KOPT-K1 (cell line): ENCODE results near the gene HOOK2.
A peak's percentile ranks its signal among the peaks of the same experiment; 100 is the strongest.
"Not testable (repeated sequence)": the region's sequence is repeated elsewhere in the genome, so short reads cannot be mapped to it uniquely, and the experiment has no call there.

Source experiments
- H3K27ac ChIP-seq: fragments of 200-600 bp; sonication (generic); 2 replicates; pipeline ENCODE4 v1.5.1; 2016; ENCODE audit warnings: antibody characterized with exemption, mild to moderate bottlenecking, low read depth, low read length; ENCODE audit not compliant: poor library complexity, severe bottlenecking
- H3K36me3 ChIP-seq: fragments of 200-600 bp; sonication (generic); 2 replicates; pipeline ENCODE4 v1.5.1; 2017; ENCODE audit warnings: antibody characterized with exemption, mild to moderate bottlenecking, low read length, moderate library complexity; ENCODE audit not compliant: insufficient read depth
- H3K9me3 ChIP-seq: fragments of 200-600 bp; sonication (generic); 2 replicates; pipeline ENCODE4 v1.5.1; 2017; ENCODE audit warnings: antibody characterized with exemption, low read length, mild to moderate bottlenecking; ENCODE audit not compliant: insufficient read depth, poor library complexity, severe bottlenecking

The HOOK2 gene, protein sequence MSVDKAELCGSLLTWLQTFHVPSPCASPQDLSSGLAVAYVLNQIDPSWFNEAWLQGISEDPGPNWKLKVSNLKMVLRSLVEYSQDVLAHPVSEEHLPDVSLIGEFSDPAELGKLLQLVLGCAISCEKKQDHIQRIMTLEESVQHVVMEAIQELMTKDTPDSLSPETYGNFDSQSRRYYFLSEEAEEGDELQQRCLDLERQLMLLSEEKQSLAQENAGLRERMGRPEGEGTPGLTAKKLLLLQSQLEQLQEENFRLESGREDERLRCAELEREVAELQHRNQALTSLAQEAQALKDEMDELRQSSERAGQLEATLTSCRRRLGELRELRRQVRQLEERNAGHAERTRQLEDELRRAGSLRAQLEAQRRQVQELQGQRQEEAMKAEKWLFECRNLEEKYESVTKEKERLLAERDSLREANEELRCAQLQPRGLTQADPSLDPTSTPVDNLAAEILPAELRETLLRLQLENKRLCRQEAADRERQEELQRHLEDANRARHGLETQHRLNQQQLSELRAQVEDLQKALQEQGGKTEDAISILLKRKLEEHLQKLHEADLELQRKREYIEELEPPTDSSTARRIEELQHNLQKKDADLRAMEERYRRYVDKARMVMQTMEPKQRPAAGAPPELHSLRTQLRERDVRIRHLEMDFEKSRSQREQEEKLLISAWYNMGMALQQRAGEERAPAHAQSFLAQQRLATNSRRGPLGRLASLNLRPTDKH

DNA sequence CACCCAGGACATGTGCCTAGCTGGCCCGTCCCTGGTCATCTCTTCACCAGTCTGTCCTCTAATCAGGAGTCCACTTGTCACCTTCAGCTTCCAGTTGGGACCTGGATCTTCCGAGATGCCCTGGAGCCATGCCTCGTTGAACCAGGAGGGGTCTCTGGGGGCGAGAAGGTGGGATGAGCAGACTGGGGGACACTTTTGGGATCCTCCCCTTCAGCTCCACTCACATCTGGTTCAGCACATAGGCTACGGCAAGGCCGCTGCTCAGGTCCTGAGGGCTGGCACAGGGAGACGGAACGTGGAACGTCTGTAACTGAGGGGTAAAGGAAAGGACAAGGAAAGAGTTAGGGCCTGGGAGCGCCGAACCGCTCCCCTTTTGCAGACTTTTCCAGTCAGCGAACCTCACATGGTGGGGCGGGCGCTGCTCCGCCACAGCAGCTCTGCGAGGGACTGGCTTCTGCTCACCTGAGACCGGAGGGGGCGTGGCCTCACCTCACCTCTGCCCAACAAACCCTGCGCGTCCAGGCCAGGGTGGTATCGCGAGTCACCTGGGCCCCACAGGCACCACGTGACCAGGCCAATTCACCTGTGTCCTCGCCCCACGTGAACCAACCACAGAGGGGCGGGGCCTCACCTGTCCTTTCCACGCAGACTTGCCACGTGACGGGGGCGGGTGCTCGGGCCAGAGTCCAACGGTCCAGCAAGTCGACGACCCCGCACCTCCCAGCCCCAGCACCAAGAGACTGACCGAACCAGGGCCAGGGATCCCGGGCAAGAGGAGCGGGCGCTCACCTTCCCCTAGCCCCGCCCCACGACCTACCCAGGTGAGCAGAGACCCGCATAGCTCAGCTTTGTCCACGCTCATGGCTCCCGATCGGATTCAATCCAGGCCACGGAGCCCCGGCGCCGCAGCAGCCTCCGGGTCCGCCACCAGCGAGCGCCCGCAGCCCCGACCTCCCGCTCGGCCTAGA lies at the start of gene HOOK2:
Gene HOOK2 (minus strand): TSS at position 965 of the 968 bp plus-strand sequence. CDS start 103 bp downstream, at position 862.
- H3K36me3 ChIP-seq, result no peaks in the 10 kb centered on the region
- no peaks in the 10 kb centered on the region for H3K9me3 ChIP-seq
- peak within 1 kb of the TSS; percentile 33 for H3K27ac ChIP-seq

DNA sequence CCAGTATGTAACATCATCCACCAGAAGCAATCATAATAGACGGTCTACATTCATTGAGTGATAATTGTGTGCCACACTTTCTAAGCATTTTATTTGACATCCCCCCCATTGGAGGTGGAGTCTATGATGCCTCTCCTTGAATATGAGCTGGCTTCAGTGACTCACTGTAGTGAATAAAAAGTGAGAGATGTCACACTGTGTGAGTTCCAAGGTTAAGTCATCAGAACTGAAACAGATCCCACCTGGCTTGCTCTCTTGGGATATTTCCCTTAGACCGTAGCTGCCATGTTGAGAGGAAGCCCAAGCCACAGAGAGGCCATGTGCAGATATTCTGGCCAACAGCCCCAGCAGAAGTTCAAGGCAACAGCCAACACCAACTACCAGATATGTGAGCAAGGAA lies 46.4 kb upstream of the HOOK2 start:
- no peaks in the 10 kb centered on the region for H3K36me3 ChIP-seq
- H3K27ac ChIP-seq, result no peak overlapping the region
- H3K9me3 ChIP-seq, result no peaks in the 10 kb centered on the region

DNA sequence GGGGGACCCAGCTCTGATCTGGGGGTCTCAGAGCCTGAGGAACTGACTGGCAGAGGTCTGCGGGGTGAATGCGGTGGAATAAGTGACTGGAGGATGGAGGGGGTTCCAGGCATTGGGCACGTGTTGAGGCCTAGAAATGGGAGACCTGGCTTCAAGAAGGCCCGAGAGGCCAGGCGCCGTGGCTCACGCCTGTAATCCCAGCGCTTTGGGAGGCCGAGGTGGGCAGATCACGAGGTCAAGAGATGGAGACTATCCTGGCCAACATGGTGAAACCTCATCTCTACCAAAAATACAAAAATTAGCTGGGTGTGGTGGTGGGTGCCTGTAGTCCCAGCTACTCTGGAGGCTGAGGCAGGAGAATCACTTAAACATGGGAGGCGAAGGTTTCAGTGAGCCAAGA lies 42.5 kb upstream of the HOOK2 start:
- not testable (repeated sequence) for H3K9me3 ChIP-seq, H3K27ac ChIP-seq
- peaks cover 21% of the 10 kb centered on the region; the same call in 1 of the 2 replicates for H3K36me3 ChIP-seq

DNA sequence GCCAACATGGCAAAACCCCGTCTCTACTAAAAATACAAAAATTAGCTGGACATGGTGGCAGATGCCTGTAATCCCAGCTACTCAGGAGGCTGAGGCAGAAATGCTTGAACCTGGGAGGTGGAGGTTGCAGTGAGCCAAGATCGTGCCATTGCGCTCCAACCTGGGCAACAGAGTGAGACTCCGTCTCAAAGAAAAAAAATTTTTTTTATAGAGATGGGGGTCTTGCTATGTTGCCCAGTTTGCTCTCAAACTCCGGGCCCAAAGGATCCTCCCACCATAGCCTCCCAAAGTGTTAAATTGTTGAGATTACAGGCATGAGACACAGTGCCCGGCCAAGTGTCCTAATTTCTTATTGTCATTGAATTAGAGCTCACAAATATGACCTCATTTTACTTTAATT lies 41.8 kb upstream of the HOOK2 start:
- H3K27ac ChIP-seq, H3K9me3 ChIP-seq: not testable (repeated sequence)
- peaks cover 26% of the 10 kb centered on the region; the same call in 1 of the 2 replicates for H3K36me3 ChIP-seq

DNA sequence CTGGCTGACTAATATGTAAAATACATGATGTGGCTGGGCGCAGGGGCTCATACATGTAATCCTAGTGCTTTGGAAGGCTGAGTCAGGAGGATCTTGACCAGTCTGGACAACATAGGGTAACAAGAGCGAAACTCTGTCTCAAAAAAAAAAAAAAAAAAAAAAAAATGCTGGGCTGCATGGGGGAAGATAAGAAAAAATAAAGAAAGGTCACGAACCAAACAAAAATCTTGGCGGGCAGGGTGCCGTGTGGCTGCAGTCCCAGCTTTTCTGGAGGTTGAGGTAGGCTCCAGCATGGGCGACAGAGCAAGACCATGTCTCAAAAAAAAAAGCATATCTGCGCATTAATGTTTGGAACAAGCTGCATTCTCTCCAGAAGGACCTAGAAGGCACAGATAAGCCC lies 39.7 kb upstream of the HOOK2 start:
- H3K36me3 ChIP-seq, result peaks cover 46% of the 10 kb centered on the region
- no peaks in the 10 kb centered on the region for H3K9me3 ChIP-seq
- no peak overlapping the region for H3K27ac ChIP-seq

DNA sequence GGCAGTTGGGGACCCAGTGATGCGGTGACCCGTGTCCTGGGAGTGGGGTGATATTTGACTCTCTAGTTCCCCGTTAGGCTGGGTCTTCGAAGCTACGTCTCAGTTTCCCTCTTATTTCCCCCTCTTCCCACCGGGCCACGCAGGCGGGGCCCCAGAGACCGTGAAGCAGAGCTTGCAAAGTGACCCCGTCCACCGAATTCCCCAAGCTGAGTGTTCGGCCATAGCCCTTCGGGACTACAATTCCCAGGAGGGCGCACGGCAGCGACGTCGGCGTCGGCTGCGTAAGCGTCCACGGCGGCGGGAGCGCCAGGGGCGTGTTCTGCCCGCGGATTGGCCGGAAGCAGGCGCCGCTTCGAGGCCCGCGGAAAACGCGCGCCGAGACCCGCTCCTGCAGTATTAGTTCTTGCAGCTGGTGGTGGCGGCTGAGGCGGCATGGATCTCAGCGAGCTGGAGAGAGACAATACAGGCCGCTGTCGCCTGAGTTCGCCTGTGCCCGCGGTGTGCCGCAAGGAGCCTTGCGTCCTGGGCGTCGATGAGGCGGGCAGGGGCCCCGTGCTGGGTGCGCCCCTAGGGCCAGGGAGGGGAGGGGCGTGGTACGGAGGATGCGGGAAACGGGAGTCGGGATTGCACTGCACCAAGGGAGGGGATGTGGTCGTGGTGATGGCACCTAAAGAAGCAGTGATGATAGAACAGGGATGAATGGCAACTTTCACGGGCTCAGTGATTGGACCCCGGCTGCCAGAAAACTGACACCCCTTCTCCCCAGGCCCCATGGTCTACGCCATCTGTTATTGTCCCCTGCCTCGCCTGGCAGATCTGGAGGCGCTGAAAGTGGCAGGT lies 31.1 kb upstream of the HOOK2 start, which contains the start of gene RNASEH2A:
Gene RNASEH2A (plus strand): TSS at position 343 of the 840 bp plus-strand sequence. CDS start 90 bp downstream, at position 433.
- Histone ChIP-seq H3K9me3 (no peaks in the 10 kb centered on the region), H3K27ac (peak within 1 kb of the TSS; percentile 77)

DNA sequence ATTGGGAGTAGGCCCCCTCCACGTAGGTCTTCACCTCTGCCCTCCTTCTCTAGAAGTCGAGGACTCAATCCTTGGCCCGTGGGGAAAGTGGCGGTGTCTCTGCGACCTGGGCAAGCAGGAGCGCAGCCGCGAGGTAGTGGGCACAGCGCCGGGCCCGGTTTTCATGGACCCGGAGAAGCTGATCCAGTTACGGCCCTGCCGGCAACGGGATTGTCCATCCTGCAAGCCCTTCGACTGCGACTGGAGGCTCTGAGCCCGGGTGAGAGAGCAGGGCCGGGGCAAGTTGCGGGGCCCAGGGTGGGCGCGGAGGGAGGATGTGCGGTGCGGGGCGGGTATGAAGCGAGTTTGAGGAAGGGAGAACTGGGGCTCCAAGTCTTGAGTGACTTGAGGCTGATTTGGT lies 28.7 kb upstream of the HOOK2 start:
- no peaks in the 10 kb centered on the region for H3K9me3 ChIP-seq
- peaks cover 25% of the 10 kb centered on the region for H3K36me3 ChIP-seq
- H3K27ac ChIP-seq, result no peak overlapping the region

More for the DNA sequence above, 31.1 kb upstream of the HOOK2 start, which contains the start of gene RNASEH2A:
- H3K36me3 ChIP-seq, result peaks cover 36% of the 10 kb centered on the region

DNA sequence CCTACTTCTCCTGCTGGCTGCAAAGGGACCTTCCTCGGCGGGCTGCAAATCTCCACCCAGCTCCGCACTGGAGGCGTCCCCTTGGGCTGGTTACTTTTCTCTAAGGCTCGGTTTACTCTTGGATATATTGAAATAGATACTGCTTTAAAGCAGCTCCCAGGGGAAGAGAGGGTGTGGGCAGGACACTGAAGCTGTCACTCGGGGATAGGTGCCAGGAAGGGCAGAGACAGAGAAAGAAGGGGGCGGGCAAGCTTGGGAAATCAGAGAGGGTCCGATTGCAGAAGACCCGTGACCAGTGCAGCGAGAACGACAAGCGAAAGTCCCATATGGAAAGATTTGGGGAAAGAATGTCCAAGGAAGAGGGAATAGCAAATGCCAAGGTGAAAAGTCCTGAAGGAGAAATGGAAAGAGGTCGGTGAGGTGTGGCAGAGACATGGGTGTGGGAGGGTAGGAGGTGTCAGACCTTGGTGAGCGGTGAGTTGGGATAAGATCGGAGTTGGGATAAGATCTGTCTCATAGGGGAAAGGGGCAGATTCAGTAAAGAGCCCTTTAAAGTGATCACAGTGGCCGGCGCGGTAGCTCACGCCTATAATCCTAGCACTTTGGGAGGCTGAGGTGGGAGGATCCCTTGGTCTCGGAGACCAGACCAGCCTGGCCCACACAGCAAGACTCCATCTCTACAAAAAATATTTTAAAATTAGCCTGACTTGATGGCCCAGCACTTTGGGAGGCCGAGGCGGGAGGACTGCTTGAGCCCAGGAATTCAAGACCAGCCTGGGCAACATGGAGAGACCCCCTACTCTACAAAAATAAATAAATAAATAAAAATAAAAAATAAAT lies 27.1 kb upstream of the HOOK2 start:
- Histone ChIP-seq H3K9me3 (no peaks in the 10 kb centered on the region), H3K27ac (peak overlapping the region; percentile 67), H3K36me3 (peaks cover 12% of the 10 kb centered on the region)

DNA sequence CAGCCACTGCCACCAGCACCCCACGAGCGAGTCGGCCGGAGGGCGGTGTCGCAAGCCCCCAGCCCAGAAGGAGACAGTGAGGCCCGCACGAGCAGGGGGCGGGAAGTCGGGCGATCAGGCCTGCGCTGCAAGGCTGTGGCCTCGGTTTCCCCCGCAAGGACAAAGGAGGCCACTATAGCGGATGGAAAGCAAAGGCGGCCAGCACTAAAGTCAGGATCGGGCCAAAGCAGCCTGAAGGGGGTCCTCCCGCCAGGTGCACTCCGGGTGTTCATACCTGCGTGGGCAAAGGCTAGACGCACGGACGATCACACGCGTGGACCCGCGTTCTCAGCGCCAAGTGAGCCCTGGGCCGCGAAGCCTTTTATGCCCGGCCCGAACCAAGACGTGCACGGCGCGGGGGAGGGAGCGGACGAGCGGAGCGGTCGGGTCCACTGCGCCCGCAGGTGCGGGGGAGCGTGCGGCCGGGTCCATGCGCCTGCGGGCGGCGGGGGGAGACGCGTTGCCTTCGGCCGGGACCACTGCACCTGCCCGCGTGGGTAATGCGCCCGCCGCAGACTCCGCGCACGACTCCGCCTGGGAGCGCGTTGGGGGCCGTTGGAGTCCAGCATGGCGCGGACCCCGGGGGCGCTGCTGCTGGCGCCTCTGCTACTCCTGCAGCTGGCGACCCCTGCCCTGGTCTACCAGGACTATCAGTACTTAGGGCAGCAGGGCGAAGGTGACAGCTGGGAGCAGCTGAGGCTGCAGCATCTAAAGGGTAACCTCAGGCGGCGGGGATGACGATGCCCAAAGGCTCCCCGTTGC lies 26.3 kb upstream of the HOOK2 start, which contains the start of the genes PRDX2 and THSD8:
Gene PRDX2 (minus strand): TSS at position 335 of the 801 bp plus-strand sequence. CDS start 539 bp downstream, outside the sequence.
Gene THSD8 (plus strand): TSS at position 604 of the 801 bp plus-strand sequence. CDS start 3 bp downstream, at position 607.
- H3K27ac ChIP-seq, result peak within 1 kb of the TSS; percentile 67
- H3K36me3 ChIP-seq, result peaks cover 16% of the 10 kb centered on the region

DNA sequence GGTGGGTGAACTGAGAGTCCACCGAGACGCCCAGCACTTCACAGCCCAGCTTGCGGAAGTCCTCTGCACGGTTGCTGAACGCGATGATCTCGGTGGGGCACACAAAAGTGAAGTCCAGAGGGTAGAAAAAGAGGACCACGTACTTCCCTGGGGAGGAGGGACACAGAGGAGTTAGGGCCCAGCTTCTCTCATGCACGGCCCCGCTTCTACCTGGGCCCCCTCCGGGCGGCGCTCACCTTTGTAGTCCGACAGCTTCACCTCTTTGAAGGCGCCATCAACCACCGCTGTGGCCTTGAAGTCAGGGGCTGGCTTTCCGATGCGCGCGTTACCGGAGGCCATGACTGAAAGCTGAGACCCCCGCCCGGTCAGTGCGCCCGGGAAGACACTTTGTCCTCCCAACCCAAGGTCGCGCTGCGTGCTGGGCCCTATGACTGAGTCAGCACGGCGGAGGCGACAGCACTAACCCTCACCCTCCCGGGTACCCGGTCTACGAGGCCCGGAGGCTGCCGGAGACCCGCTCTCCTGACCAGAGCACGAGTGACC lies 25.6 kb upstream of the HOOK2 start:
- H3K9me3 ChIP-seq, result no peaks in the 10 kb centered on the region
- peaks cover 16% of the 10 kb centered on the region for H3K36me3 ChIP-seq
- peak overlapping the region; percentile 67 for H3K27ac ChIP-seq

More for the DNA sequence above, 26.3 kb upstream of the HOOK2 start, which contains the start of the genes PRDX2 and THSD8:
- H3K9me3 ChIP-seq, result no peaks in the 10 kb centered on the region

DNA sequence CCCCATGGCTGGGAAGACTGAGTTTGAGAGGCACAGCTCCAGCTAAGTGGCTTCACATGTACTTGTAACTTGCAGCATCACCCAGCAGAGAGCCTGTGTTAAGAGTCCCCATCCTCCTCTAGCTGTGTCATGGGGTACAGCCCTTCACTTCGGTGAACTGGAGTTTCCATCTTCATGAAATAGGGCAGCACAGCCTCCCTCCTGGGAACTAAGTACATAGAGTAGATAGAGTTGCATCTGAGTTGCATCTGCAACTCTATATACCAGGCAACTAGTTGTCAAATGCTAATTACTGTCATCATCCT lies 25.1 kb upstream of the HOOK2 start:
- no peaks in the 10 kb centered on the region for H3K9me3 ChIP-seq
- H3K27ac ChIP-seq, result no peak overlapping the region
- H3K36me3 ChIP-seq, result peaks cover 16% of the 10 kb centered on the region

DNA sequence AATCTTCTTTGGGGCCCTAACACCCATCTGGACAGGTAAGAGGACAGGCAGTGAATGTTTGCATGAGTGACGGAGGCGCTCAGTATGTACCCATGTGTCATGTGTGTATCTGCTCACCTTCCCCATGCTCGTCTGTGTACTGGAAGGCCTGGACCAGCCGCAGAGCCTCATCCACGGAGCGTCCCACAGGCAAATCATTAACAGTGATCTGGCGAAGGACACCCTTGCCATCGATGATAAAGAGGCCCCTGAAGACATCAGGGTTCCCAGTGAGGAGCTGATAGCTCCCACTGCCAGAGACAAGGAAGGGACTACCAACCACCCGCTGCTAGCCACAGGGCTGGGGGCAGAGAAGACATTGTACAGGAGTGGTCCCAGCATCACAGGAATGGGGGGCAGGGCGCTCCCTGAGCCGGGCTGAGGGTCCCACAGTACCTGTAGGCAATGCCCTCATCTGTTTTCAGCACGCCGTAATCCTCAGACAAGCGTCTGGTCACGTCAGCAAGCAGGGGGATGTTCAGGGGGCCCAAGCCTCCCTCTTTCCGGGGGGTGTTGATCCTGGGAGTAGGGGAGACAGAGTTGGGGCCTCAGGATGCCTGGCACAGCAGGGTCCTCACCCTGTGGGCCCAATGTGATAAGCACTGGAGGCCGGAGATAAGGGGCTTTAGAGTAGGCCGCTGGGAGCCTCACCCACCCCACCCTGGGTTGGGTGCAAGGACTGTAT lies 24.6 kb upstream of the HOOK2 start:
- Histone ChIP-seq H3K27ac (no peak overlapping the region), H3K36me3 (peaks cover 16% of the 10 kb centered on the region), H3K9me3 (no peaks in the 10 kb centered on the region)
